ENCODE measurements around the gene FOXS1.
A peak's percentile ranks its signal among the peaks of the same experiment; 100 is the strongest.
"Not testable (repeated sequence)": the region's sequence is repeated elsewhere in the genome, so short reads cannot be mapped to it uniquely, and the experiment has no call there.

FOXS1 gene

DNA sequence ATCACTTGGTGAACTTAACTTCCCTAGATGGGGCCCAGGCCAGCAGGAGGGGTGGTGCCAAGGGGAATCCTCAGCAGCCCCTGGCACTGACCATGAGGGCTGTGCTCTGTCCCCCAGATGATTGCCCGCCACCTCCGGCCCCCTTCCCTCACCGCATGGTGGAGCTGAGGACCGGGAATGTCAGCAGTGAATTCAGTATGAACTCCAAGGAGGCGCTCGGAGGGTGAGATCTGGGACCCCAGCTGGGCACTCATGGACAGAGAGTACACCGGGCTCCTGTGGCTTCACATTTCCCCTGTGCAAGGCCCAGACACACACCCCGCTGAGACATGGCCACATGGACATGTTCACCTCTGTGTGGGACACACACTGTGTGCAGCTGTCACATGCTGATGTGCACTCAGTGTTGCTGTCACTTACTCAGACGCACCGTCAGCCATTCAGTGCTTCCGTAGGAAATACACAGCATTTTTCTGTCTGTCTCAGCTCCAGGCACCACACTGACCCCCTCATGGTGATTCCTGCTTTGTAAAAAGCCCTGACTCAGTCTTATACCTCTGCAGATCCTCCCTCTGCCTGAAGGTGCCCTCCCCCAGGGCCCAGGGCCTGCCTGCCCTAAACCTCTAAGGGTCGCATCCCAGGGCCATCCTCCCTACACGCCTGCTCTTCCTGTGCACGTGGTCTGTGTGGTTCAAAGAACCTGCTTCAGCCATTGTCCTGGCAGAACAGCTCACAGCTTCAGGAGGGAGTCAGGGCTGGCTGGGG, 21.9 kb downstream of the FOXS1 start:
- DNase-seq (ENCODE audit: low read depth in 1 of 2, low spot score in 1 of 2) = no peak

DNA sequence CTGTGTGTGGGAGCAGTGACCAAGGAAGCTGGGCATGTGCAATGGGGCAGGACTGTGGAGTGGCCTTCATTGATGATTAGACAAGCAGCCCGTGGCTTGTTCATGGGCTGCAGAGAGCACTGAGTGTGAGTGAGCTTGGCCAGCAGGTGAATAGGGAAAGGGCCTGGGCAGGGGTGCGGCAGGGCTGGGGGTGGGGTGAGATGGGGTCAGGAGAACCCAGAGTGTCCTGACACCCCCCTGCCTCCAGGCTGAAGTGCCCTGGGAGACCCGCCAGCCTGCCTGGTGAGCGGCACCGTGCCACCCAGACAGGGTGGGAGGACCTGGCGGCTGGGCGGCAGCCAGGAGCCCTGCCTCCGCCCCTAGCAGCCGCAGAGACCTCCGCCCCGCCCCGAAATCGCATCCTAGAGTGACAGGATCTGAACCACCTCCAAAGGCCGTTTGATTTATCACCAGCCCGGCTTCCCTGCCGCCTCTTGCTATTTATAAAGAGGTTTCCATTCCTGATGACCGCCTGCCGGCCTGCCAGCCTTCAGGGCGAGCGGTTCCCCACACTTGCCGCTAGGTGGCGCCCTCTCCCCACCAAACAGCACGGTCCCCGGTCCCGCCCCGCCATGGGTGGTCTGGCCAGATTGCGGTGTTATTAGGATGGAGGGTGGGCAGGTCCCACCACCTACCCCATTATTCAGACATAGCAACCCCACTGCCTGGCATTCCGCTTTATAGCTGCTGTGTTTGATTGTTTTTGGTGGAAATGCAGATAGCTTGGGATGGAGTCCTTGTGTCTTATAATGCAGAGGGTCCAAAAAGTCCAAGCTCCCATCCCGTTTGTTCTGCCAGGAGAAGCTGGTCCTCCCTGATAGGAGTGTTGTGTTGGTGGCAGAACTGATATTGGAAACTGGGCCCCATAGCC, 22.7 kb downstream of the FOXS1 start:
- DNase-seq (ENCODE audit: low read depth in 1 of 2, low spot score in 1 of 2) = peak; percentile 43 to 66

- DNase-seq (ENCODE audit: low read depth in 1 of 2, low spot score in 1 of 2) = no peak
Observed at GRCh38 chr20:31821427-31821826, 24.0 kb downstream of the FOXS1 start.

GRCh38 chr20:31820228-31820627, 25.2 kb downstream of the FOXS1 start:
- no peak for DNase-seq (ENCODE audit: low read depth in 1 of 2, low spot score in 1 of 2)

- no peak for DNase-seq (ENCODE audit: low read depth in 1 of 2, low spot score in 1 of 2)
Observed at GRCh38 chr20:31819083-31819784, 26.2 kb downstream of the FOXS1 start, which contains the start of gene MYLK2. Gene MYLK2 (plus strand): TSS chr20:31819356. CDS start chr20:31819581, 225 bp downstream.

GRCh38 chr20:31818376-31818908, 27.0 kb downstream of the FOXS1 start:
- no peak for DNase-seq (ENCODE audit: low read depth in 1 of 2, low spot score in 1 of 2)

GRCh38 chr20:31817461-31817860, 27.9 kb downstream of the FOXS1 start:
- no peak for DNase-seq (ENCODE audit: low read depth in 1 of 2, low spot score in 1 of 2)

- DNase-seq (ENCODE audit: low read depth in 1 of 2, low spot score in 1 of 2) = no peak
Observed at GRCh38 chr20:31816221-31816620, 29.2 kb downstream of the FOXS1 start.

- DNase-seq (ENCODE audit: low read depth in 1 of 2, low spot score in 1 of 2) = no peak
Observed at GRCh38 chr20:31815408-31816188, 29.8 kb downstream of the FOXS1 start.

- not testable (repeated sequence) for DNase-seq (ENCODE audit: low read depth in 1 of 2, low spot score in 1 of 2)
Observed at GRCh38 chr20:31814142-31814541, 31.3 kb downstream of the FOXS1 start.

DNA sequence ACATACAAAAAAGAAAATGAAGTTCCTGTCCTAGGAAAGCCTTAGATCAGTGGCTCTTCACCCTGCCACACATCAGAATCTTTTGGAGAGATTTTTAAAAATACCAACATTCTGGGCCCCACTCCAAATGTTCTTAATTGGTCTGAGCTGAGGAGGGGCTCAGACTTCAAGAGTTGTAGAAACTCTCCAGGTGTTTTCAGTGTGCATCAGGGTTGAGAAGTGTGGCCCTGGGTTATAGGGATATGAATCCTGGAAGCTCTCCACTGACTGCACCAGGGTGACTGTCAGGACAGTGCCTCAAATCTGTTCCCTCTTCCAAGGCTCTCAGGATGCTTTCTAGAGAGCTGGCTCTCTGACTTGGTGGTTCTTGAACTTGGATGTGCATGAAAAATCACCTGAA, 31.8 kb downstream of the FOXS1 start:
- DNase-seq (ENCODE audit: low read depth in 1 of 2, low spot score in 1 of 2) = no peak

- no peak for DNase-seq (ENCODE audit: low read depth in 1 of 2, low spot score in 1 of 2)
Observed at GRCh38 chr20:31811796-31812728, 33.3 kb downstream of the FOXS1 start.

- no peak for DNase-seq (ENCODE audit: low read depth in 1 of 2, low spot score in 1 of 2)
Observed at GRCh38 chr20:31811198-31811597, 34.2 kb downstream of the FOXS1 start.

DNA sequence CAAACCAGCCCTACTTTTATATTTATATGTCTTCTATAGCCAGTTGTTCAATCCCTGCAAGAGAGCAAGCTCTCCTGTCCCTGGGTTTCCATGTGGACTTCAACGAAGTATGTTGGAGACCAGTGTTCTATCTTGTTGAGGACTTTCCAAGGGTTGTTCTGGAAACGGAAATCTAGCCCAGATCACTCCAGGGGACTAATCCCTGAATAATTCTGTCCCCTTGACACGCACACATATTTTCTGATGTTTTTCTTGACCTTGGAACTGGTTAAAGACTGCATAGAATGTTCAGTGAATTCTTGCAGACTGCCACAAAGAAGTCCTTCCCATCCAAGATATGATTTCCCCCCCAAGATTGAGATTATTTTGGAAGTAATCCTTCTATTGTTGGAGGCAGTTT, 35.7 kb downstream of the FOXS1 start:
- DNase-seq (ENCODE audit: low read depth in 1 of 2, low spot score in 1 of 2) = no peak

GRCh38 chr20:31808481-31808880, 36.9 kb downstream of the FOXS1 start:
- no peak for DNase-seq (ENCODE audit: low read depth in 1 of 2, low spot score in 1 of 2)

GRCh38 chr20:31806564-31807355, 38.6 kb downstream of the FOXS1 start:
- DNase-seq (ENCODE audit: low read depth in 1 of 2, low spot score in 1 of 2) = no peak

GRCh38 chr20:31803552-31804291, 41.7 kb downstream of the FOXS1 start:
- DNase-seq (ENCODE audit: low read depth in 1 of 2, low spot score in 1 of 2) = no peak

DNA sequence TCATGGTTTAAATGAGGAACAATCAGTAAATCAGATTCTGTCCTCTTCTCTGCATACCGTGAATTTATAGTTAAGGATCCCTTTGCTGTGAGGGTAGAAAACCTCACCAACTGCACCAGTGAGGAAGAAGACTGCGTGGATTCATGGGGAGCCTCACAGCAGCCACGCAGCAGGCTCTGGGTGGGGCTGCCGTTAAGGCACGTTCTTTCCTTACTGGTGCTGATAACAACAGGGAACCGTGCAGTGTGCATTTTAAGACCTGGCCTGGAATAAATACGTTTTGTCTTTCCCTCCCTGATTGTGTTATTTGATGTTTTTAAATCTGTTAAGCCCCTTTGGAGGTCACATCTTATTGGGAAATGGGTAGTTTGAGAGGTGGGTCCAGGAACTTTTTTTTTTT, 43.9 kb downstream of the FOXS1 start:
- DNase-seq (ENCODE audit: low read depth in 1 of 2, low spot score in 1 of 2) = no peak

All from stimulated activated CD4-positive, alpha-beta T cell treated with anti-CD3 and anti-CD28 coated beads, Interleukin-15, amount 100 ng/mL, for 1 hour (primary cell).